GM21381 (cell line): Measurements from ENCODE around the gene LRRC8C.

Experiments used
- ATAC-seq: cut with Tn5 transposase; IDR thresholded peaks from one replicate; pipeline ENCODE4 v1.9.1; 2021; ENCODE audit warnings: mild to moderate bottlenecking, moderate library complexity; ENCODE audit not compliant: unreplicated experiment

LRRC8C gene

DNA sequence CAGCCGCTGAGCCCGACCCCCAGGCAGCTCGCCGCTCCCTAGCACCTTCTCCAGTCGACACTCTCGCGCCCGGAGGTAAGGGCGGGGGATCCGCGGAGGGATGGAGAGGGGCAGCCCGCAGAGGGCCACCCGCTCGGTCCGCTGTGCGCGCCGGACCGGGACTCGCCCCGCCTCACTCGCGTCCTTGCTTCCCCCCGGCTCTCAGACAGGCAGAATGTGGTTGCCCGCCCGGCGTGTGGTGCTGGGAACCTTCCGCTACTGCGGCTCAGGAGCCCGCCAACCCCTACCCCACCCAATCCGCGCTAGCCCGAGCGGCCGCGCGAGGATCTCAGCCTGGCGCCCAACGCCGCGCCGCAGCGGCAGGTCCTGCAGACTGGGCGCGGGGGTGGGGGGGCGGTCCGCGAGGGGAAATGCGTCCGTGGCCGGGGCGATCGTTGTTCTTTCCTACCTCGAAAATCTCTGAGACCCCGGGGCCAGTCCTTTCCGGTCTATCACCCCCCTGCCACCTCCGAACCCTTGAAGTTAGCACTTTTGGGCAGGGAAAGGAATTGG is 404 bp downstream of the LRRC8C start:
- peak; percentile 47 for ATAC-seq

DNA sequence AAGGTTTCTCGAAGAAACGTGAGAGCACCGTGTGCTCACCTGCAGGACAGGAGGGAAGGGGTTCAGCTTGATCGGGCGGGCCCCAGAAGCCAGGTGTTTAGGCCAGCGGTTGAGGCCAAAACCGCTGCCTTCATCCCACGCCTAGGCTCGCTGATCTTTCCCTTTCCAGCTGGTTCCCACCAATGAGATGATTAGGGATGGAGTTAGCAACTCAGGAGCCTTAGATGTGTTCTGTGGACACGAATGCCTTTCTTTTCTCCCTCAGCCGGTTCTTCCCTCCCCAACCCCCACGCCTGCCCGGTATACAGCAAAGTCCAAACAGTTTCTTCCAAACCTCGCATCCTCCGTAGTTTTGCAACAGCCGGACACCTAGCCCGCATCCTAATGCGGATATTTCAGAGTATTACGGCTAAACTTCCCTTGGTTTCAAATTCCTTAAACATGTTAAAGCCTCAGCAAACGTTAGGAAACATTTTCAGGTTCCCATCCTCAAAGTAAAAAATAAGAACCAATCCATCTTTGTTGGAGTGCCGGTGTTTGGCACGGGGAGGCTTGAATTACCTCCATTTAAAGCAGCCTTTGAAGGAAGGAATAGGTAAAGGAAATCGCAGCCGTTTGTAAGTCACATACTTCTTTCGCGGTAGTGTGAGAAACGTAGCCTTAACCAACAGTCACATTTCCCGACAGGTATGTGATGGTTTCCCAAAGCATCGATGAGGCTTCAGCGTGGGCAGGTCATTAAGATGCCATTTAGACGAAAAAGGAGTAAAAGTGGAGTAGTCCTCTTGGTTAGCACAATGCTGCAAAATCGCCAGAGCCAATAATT is 1.1 kb downstream of the LRRC8C start:
- ATAC-seq: no peak

DNA sequence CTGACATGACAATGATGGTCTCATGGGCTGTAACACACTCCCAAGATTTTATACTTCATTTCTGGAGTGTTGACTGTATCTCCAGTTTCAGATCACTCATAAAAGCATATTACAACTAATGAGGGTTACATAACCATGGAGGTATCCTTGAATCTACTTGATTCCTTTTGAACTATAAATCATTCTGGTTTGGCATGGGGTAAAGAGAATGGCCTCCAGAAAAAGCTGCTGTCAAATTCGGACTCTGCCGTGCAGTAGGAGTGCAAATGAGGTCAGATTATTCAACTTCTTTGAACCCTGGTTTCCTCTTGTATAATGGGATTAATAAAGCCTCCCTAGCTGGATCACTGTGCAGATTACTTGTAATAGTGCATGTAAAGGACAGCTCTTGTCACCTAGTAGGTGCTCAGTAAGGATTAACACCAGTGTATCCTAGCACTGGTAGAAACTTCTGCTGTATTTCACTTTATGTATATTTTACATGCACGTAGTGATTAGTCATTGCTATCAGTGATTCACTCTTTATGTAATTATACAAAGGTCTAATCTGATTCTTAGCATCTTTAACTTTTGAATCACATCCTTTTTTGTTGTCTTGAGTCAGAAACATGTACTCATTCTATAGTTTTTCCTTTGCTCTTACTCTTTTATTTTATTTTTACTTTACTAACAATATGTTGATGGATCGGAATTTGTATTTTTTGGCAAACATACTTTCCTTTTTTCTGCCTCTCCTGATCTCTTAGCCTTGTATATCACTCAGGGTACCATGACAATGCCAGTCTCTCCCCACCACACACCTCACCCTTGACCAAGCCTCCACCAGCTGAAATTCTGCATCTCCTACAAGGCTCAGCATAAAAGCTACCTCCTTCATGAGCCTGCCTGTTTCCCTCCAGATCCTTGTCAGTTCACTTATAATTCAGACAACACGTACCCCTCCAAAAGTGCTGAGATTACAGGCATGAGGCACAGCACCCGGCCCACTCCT is 3.2 kb downstream of the LRRC8C start:
- no peak for ATAC-seq

DNA sequence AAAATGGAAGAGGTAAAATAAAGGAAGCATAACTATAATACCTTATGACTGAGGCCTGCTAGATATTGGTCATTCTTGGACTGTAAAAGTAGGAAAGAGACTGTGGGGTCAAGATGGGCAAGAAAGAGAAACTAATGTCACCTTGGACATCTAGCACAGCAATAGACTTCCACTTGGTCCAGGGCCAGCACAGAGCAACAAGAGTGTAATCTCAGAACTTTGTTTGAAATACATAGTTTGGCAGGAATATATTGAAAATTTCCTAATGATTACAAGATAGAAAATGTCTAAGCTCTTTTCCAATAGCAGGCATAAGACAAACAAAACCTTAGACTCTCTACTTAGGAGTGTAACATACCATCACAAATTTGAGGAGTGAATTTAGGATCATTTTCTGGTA is 4.6 kb downstream of the LRRC8C start:
- no peak for ATAC-seq

DNA sequence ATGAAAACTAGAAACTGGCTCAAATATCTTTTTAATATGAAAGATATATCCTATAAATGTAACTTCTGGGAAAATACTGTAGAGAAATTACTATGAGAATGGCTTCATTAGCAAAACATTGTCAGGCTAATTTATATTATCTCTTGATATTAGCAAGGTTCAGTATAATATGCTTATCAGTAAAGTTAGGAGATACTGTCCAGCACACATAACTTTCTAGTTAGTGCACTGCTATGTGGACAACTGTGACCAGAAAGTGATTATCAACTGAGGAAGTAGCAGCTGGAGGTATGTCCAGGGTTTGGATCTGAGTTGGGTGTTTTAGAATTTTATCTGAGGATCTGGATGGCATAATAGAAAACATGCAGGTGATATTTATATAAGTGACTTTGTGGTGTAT is 7.5 kb downstream of the LRRC8C start:
- no peak for ATAC-seq

DNA sequence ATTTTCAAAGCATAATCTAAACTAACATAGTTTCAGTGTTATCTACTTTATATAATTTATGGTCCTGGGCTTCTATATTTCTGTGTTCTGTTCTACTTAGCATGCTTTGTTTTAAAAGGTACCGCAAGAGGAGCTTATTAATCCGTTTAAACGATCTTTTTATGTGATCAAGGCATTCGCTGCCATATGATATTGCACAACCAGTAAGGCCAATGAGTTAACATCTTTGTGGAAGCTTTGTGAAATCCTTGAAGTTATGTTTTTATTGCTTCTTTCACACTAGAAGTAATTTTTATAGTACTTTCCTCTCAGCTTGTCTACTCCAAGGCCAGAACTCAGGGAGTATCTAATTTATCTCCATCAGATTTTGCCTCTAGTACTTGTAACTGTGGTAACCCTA is 8.9 kb downstream of the LRRC8C start:
- ATAC-seq: no peak

DNA sequence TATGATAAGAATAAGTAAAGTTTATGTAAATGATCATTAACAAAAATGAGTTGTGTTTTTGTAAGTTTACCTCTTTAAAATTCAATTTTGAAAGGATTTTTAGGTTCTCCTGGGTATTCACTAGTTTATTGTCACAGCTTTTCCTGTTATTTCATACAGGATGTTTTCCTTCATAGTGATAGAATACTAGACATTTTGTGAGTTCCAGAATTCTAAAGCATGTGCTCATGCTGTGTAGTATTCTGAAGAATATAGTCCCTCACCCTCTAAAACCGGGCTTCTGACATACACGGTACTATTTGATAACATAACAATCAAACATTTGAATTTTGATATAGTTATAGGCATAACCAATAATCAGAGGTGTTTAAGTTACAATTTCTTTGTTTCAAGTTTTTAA is 10.7 kb downstream of the LRRC8C start:
- no peak for ATAC-seq

DNA sequence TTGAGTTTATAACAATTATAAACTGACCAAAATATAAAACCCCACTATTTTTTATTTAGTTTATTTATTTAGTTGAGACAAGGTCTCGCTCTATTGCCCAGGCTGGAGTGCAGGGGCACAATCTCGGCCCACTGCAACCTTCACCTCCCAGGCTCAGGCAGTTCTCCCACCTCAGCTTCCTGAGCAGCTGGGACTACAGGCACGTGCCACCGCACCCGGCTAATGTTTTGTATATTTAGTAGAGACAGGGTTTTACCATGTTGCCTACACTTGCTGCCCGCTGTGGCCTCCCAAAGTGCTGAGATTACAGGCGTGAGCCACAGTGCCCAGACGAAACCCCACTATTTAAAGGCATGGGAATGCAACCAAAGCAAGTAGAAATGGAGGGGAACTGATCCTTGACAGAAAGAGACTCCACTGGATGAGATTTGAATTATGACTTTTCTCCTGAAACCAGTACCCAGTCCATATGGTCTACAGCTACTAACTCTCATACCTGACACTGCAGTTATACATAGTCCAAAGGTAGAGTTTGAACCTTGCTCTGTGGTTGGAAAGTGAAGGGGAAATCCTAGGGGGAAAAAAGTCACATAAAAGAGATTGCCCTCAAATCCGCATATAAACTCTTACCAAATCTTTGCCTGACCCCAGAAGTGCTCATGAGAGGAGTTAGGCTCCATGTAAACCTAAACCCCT is 11.3 kb downstream of the LRRC8C start:
- no peak for ATAC-seq

DNA sequence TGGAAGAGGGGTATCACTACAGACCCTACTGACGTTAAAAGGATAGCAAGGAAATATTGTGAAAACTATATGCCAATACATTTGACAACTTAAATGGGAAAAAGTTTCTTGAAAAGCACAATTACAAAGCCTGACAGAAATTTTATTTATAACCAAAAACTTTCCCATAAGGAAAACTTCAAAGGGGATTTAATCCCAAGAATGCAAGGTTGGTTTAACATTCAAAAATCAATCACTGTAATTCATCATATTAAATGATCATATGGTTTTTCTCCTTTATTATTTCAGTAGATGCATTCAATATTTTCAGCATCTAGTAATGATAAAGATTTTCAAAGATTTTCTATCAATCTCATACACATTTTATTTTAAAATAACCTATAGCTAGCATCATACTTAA is 13.3 kb downstream of the LRRC8C start:
- ATAC-seq: no peak

DNA sequence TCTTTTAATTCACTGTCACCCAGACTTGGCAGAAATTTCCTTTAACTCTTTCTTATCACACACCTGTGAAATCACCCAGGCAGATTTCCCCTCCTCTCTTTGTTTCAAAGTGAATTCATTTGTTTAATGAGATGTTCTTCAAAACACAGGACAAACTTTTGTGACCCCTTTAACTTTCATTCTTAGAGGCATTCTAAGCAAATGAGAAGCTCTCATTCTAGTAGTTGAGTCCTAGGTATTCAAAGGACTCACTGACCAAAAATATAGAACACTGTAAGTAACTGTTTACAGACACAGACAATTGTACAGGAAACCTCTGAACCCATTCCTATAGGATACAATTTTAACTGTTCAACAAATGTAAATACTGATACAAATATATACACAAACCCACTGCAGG is 16.9 kb downstream of the LRRC8C start:
- ATAC-seq: no peak

DNA sequence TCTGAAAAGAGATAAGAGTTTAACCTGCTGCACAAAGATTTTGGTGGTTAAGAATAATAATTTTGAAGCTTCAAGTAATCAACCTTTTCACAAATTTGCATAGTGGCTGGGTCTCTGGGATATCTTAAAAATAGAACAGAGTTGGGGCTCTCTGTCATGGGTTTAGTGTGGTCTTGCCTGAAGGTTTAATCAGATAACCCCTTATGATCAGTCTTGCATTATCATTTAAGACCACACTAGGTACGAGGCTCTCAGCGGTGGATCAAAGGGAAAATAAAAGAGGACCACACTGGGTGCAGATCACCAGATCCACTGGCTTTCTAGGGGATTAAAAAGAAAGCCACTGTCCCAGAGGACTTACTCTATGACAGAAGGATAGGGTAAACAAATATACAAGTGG is 19.5 kb downstream of the LRRC8C start:
- ATAC-seq: no peak

DNA sequence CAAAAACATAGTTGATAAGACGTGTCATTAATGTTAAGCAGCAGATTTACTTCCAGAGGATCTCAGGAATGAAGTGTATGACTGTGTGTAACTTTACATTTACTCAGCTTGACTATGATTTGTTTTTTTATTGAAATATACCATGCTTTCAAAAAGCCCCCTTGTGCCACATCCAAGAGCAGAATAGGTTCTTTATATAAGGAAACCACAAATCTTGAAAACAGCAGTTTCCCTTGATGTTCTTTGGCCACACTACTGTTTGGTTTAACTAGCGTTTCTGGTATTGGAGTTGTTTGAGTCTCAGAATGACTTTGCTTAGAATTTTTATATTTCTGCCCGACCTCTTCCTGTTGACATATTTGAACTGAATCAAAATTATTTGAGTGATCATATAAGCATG is 25.0 kb downstream of the LRRC8C start:
- ATAC-seq: peak; percentile 65

DNA sequence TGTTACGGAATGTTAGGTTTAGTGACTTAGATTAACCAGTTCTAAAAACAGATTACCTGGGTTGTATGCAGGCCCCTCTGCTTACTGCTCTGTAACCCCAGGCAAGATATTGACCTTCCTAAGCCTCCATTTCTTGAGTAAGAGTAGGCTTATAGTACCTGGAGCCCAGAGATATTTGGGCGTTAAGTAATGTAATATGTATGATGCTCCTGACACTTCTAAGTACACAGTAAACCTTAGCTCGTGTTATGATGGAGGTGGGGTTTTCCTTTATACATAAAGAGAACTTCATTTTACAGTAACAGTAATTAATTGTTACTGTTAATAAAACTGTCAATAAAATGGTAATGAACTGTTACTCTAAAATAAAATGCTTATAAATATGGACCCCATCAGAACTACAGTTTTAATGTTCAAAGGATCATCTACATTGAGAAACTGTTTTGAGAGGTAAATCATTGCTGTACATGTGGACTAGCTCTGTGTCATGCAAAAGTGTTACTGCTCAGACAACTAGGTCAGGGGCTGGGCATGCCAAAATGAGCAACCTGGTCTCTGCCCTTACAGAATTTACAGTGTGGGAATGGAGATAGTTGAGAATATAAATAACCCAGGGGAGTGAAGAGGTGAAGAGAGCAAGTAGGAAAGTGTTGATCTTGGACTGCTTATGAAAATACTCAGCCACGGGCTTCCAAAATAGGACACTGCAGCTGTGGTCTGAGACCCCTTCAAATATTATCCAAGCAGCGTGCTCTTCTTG is 26.6 kb downstream of the LRRC8C start:
- no peak for ATAC-seq

DNA sequence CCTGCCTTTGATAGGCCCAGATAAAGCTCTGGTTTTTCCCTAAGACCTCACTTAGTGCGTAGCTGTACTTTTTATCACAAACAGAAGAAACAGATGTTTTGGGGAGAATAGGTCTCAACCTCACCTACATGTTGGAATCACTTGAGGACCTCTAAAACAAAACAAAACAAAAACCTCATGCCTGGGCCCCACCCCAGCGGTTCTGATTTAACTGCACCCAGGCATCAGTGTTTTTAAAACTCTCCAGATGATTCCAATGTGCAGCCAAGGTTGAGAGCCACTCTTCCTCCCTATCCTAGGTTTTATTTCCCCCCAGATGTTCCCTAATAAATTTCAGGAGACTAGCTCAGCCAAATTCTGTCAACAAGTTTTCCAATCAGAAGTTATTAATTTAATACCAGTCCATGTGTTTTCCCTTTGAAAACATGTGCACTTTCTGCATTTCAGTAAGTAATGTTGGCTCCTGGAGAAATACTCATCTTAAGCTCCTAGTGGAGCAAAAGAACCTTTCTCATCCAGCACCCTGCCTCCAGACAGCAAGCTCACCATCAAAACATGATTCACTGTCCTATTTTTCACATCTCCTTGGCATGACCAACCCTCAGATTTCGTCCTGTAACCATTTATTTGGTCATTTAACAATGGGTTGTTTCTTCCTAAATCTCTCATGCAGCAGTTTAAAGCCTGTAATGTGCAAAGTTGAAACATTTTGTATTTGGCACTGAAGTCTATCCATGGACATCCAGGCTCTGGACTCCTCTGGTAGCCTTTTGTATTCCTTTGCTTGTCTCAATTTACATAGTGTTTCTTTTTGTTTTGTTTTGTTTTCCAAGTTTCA is 27.5 kb downstream of the LRRC8C start:
- ATAC-seq: no peak

DNA sequence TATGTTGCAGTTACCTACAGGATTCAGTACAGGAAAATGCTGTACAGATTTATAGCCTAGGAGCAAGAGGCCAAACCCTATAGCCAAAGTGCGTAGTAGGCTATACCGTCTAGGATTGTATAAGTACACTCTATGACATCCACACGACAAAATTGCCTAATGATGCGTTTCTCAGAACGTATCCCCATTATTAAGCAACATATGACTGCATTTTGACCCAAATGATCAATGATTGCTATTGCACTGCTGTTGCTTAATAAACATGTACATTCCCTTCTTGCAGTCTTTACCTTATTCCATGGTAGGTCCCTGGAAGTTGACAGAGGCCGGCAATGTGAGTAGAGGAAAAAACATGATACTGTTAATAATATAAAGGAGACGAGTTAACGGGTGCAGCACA is 33.0 kb downstream of the LRRC8C start:
- no peak for ATAC-seq

DNA sequence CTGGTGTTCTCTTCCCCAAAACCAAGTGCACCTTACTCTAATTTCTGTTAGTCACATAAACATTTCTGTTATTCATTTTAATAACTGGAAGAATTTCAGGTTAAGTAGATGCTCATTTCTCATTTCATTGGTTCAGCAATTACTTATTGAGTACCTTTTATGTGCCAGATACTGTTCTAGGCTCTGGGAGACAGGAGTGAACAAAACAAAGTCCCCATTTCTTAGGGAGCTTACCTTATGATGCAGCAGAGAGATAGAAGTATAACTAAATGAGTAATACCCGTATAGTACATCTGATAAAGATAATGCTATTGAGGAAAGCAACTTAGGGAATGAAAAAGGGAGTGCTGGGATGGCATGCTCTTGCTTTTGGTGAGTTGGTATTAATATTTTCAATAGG is 33.7 kb downstream of the LRRC8C start:
- ATAC-seq: no peak

DNA sequence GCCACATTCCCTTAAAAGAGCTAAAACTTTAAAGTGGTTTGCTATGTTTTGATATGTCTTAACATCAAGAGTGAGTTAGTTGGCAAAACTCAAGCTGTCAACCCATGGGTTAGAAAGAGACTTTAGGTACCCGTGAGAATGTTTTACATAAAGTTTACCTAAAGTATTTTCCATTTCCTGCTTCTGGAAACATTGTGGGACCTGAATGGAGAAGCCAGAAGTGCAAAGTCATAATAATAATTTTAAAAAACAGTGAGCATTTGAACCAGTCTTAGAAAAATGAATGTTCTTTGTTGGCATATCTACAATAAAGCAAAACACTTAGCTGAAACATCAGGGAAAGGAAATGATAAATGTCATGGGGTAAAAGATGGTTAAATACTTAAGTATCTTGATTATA is 34.8 kb downstream of the LRRC8C start:
- no peak for ATAC-seq

DNA sequence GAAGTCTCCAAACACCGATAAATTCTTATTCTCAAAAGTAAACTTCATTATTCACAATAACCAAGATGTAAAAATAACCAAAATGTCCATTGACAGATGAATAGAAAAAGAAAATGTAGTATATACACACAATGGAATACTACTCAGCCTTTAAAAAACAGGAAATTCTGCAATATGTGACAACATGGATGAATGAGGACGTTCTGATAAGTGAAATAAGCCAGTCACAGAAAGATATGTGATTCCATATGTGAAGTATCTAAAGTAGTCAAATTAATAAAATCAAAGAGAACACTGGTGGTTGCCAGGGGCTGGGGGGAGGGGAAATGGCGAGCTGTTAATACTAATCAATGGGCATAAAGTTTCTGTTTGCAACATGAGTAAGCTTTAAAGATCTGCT is 36.0 kb downstream of the LRRC8C start:
- no peak for ATAC-seq

DNA sequence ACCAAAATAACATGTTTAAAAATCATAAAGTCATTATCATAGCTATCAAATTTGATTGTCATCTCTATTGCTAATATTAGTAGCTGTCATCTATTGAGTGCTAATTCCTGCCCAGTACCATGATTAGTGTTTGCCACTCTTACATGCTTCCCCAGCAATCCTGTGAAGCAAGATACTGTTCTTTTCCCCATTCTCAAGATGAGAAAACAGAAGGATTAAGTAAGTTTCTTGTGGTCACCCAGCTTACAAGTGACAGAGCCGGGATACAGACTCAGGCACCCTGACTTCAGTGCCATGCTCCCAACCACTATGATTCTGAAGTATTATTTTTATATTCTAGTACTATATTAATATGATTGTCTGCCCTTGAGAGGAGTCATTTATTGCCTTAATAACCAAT is 36.5 kb downstream of the LRRC8C start:
- ATAC-seq: no peak
